SH-SY5Y (cell line): ENCODE data around the gene PPP1R13L.

Source experiments
- GATA2 ChIP-seq: IDR thresholded peaks from 2 replicates; pipeline ENCODE4 v1.6.1; 2011; ENCODE audit warnings: mild to moderate bottlenecking, low read depth, low read length
- GATA3 ChIP-seq: IDR thresholded peaks from 2 replicates; pipeline ENCODE4 v1.6.1; 2011; ENCODE audit warnings: low read depth, mild to moderate bottlenecking, low read length, moderate library complexity

- TF ChIP-seq GATA2: no peak
- no peak for TF ChIP-seq GATA3
Observed at GRCh38 chr19:45414468-45414867, 9.6 kb upstream of the PPP1R13L start.
